GM19193 (cell line): ENCODE results near the gene BMI1.

Source experiments
- POLR2A ChIP-seq: IDR thresholded peaks from 4 replicates; pipeline ENCODE4 v1.6.1; 2011; ENCODE audit not compliant: insufficient read depth, insufficient read length; ENCODE audit errors: extremely low read depth

BMI1 gene

DNA sequence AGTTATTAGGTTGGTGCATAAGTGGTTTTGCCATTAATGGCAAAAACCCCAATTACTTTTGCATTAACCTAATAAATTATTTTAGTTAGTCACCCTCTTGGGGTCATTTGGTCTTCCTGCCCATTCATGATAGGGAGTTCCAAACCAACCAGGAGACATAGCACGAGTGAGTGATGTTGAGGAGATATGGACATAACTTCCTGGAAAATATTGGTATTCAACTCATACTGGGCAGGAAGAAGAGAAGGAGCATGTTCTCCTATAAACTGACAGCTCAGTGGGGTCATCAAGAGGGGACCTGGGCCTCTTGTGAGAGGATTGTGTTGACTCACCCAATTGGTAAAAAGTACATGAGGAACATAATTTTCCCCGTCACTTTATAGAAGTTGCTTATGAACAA lies 48.1 kb downstream of the BMI1 start:
- TF ChIP-seq POLR2A = no peak

DNA sequence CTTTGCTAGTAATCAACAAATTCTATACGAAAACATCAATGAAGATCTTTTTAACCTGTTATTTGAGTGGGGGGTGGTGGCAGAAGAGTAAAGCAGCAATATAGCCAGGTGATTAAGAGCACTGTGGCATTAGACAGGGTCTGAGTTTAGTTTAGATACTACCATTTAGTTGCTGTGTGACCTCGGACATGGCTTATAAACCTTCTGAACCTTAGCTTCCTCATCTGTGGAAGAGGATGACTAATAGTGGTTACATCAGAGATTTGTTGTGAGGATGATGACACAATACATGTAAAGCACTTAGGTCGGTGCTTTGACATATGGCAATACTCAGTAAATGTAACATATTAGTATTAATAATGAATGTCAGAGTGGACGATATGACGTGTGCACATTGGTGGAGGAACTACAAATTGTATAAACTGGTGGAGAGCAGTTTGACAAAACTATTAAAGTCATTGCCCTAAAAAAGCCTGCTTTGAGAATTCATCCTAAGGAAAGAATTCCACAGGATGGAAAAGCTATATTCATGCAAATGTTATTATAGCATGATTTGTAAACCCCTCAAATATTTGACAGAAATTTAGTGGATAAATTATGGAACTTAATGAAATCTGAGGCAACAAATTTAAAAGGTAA lies 48.7 kb downstream of the BMI1 start:
- no peak for TF ChIP-seq POLR2A

DNA sequence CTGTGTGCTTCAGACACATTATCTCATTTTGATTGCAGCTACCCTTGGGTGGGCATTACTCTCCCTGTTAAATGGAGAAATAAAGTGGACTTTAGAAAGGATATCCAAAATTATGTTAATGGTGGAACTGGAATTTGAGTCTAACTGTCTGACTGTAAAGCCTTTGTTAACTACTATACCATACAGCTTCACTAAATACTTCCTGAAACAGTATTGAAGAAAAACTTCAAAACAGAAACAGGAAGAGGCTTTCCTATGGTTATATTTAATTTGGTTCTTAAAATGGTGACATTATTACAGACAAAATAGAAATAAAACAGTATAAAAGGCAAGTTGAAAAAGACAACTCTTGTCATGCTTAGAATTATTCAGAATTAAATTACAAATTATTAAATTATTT lies 49.4 kb downstream of the BMI1 start:
- TF ChIP-seq POLR2A = no peak

DNA sequence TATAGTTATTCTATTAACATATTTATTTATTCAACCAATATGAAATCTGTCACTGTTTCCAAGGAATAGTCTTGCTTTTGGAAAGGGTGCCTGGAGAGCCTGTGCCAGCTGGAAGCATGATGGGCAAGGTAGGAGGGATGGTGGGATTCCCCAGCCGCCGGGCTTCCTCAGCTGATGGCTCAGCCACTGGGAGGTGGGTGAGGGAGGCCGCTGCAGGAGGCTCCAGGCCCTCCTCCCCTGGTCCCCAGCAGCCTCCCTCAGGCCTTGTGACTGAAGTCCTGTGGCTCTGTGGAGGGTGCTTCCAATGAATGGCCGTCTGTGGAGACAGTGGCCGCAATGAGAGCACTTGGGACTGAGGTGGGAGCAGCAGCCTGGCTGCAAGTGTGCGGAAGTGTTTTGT lies 51.4 kb downstream of the BMI1 start:
- TF ChIP-seq POLR2A = no peak

DNA sequence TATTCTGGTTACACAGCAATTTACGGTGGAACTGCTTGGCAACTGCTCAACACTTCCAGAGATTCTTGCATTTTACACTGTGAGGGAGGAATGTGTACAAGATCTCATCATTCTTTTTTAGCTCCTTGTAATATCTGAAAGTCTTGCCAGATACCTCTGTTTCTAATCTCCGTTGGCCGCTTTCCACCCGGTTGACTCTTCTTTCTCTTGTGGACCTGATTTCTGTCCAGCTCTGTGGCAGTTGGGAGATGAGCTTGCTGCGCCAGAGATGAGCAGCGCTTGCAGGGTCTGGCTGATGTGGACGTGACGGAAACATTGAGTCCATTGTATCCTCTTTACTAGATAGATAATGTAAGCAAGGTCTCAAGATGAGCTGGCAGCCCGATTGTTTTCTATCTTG lies 52.0 kb downstream of the BMI1 start:
- no peak for TF ChIP-seq POLR2A

DNA sequence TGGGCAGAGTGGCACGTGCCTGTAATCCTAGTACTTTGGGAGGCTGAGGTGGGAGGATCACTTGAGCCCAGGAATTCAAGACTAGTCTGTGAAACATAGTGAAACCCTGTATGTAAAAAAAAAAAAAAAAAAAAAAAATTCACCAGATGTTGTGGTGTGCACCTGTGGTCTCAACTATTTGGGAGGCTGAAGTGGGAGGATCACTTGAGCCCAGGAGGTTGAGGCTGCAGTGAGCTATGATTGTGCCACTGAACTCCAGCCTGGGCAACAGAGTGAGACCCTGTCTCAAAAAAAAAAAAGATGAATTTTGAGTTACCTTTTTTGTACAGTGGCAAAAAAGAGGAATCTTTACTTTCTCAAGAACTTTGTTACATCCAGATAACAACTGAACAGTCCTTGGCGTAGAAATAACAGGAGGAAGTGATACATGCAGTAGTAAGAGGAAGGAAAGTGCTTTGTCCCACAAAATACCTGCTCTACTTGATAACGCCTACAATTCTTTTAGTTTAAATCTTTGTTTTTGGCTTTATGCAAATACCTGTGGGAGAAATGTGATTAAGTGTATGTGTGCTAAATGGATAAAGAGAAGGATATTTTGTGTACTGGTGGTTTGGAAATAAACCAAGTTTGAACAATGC lies 53.7 kb downstream of the BMI1 start:
- TF ChIP-seq POLR2A = no peak

DNA sequence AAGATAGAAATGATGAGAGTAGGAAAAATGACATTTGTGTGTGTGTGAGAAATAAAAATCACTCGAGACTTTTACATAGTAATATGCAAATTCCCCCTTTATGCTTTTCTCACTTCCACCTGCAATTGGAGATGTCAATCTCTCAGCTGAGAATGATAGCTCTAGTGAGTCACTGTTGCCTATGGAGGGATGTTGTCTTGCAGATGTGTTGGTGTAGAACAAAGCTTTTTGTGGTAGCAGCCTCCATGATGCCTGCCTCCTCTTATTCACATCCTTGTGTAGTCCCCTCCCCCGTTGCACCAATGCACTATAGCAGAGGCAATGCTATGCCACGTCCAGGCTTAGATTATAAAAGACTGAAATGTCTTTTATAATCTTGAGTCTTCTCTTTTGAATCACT lies 58.2 kb downstream of the BMI1 start:
- no peak for TF ChIP-seq POLR2A
